GM19324 (cell line): ENCODE measurements around the gene DNAH17.

Source experiments
- ATAC-seq: cut with Tn5 transposase; IDR thresholded peaks from one replicate; pipeline ENCODE4 v1.9.1; 2021; ENCODE audit warnings: mild to moderate bottlenecking, moderate library complexity; ENCODE audit not compliant: unreplicated experiment, low FRiP score

DNAH17 gene

DNA sequence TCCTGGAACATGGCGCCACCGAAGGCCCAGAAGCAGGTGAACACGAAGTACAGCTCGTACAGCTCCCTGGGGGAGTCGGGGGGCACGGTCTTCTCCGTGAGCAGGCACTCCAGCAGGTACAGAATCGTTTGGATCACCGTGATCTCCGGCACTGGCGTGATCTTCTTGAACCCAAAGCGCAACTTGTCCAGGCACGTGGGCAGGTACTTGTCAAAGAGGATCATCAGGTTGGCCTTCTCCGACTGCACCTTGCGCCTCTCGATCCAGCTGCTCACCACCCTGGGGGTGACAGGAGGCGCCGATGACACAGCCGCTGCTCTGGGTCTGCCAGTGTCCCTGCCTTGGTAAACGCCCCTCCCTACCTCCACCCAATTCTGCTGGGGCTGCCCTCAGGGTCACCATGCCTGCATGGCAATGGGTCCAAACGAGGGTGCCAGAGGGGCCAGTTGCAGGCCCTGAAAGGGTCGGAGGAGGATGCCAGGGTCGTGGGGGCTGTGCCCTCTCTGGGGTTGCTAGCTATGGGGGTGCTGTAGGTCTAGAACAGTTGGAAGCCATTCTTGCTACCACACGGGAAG is 90.9 kb downstream of the DNAH17 start:
- no peak for ATAC-seq

- no peak for ATAC-seq
Observed at GRCh38 chr17:78485290-78486168, 91.7 kb downstream of the DNAH17 start.

GRCh38 chr17:78484271-78485246 is 92.6 kb downstream of the DNAH17 start:
- ATAC-seq, result no peak

DNA sequence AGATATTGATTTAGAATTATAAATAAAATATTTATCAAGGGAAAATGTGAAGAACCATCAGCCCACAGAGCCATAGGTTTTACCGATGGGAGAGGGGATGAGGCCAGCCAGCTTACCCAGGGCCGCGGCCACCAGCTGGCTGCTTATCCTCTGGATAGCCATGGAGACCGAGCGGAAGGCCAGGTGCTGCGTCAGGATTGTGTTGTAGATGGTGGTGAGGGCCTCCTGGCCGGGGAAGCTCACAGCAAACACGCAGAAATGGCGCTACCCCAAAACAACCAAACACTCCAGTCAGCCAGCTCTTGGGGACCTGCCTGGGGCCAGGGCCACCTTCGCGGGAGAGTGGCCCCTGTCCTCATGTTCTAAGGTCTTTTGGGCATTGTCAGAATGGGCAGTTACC is 97.8 kb downstream of the DNAH17 start:
- no peak for ATAC-seq

DNA sequence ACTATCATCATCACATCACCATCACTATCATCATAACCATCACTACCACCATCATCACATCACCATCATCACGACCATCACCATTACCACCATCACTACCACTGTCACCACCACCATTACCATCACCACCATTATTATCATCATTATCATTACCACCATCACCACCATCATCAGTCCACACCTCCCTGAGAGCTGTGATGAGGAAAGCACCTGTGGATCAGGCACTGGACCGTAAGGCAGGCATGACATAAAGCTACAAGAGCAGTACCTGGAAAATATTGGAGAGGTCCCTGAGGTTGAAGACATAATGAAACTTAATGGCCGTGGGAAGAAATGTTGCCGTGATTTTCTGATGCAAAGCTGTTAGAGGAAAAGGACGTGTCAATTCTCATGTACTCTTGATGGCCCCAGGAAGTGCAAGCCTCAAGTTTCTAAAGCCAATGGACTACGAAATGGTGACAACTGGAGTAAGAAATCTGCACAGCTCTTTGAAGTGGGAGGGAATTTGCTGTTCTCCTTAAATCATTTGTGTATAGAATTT is 98.4 kb downstream of the DNAH17 start:
- no peak for ATAC-seq

GRCh38 chr17:78477913-78478756 is 99.1 kb downstream of the DNAH17 start:
- ATAC-seq, result no peak

- ATAC-seq, result no peak
Observed at GRCh38 chr17:78476973-78477372, 100.2 kb downstream of the DNAH17 start.

- no peak for ATAC-seq
Observed at GRCh38 chr17:78476149-78476548, 101.0 kb downstream of the DNAH17 start.

- ATAC-seq, result no peak
Observed at GRCh38 chr17:78475211-78475610, 102.0 kb downstream of the DNAH17 start.

DNA sequence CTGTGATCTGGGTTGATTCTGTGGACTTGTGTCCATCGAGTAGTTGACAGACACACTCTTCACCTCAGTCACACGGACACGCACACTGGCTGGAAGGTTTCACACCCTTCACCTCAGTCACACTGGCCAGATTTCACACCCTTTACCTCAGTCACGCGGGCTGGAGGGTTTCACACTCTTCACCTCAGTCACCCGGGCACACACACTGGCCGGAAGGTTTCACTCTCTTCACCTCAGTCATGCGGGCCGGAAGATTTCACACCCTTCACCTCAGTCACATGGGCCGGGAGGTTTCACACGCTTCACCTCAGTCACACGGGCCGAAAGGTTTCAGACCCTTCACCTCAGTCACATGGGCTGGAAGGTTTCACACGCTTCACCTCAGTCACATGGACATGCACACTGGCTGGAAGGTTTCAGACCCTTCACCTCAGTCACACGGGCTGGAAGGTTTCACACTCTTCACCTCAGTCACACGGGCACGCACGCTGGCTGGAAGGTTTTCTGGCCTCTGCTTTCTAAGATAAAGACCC is 102.5 kb downstream of the DNAH17 start:
- peak; percentile 70 for ATAC-seq

- ATAC-seq, result no peak
Observed at GRCh38 chr17:78473951-78474613, 103.1 kb downstream of the DNAH17 start.

GRCh38 chr17:78472035-78472905 is 104.9 kb downstream of the DNAH17 start:
- ATAC-seq, result no peak

- ATAC-seq, result no peak
Observed at GRCh38 chr17:78471635-78472034, 105.6 kb downstream of the DNAH17 start.

GRCh38 chr17:78469443-78469842 is 107.8 kb downstream of the DNAH17 start:
- no peak for ATAC-seq

- ATAC-seq, result no peak
Observed at GRCh38 chr17:78468366-78468765, 108.8 kb downstream of the DNAH17 start.

DNA sequence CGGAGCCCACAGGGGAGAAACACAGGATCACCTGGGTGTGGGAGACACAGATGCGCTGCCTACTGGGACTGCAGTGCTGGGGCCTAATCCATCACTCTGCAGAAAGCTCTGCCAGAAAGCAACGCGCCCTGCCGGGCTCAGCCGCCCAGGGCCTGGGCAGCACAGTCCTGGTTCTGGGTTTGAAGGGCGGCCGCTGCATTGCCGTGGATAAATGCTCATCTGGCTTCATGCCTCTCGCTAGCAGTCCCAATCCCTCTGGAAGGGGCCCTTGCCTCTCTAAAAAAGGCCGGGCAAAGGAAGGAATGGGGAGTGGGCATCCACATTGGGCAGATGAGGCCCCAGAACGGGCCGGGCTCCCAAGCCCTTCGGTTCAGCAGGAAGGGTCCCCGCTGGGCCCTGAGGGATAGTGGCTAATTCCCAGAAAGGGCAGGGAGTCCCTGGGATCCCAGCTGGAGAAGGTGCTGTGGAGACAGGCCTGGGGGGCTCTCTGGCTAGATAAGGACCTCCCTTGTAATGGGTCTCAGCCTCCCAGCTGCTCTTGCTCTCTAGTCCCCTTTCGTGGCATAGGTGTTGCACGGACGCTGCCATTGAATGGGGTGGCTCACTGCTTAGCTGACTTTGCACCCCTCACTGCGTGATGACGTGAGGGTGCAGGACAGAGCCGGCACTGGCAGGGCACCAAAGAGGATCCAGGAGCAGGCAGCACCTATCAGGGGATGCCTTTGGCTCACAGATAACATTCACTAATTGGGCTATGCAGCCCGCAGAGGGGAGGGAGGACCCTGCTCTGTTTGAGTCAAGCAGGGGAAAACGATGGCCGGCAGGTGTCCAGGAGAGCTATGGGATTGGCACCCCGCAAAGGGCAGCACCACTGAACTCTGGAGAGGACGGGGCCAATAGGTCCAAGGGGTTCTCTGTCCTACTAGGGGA is 110.1 kb downstream of the DNAH17 start:
- no peak for ATAC-seq
